PC-9 (cell line): ENCODE data around the gene RNF227.

Experiments
- CTCF ChIP-seq: fragments of 200-600 bp; sonication (generic); conservative IDR thresholded peaks from 2 replicates; pipeline ENCODE4 v1.6.1; 2017; ENCODE audit warnings: mixed run types, antibody characterized with exemption, mild to moderate bottlenecking, moderate library complexity
- EZH2 ChIP-seq: fragments of 200-600 bp; sonication (generic); IDR thresholded peaks from 2 replicates; pipeline ENCODE4 v1.8.0; 2017; ENCODE audit warnings: antibody characterized with exemption, low read depth

- TF ChIP-seq CTCF (no peak), EZH2 (no peak)
Observed at GRCh38 chr17:7915179-7915610, 894 bp downstream of the RNF227 start.
